MM.1S (cell line): ENCODE data around the gene MPP4.

ENCODE experiments used
- DNase-seq: peaks from one replicate; pipeline ENCODE4 v3.0.0-alpha.2; 2015
- H2AFZ ChIP-seq: fragments of 300-600 bp; sonication (generic); 2 replicates; pipeline ENCODE4 v1.6.0; 2016; ENCODE audit warnings: antibody characterized with exemption, low read length
- H3F3A ChIP-seq: fragments of 300-600 bp; sonication (generic); 2 replicates; pipeline ENCODE4 v1.6.1; 2016; ENCODE audit warnings: mild to moderate bottlenecking, antibody characterized with exemption, low read length, moderate library complexity, mixed read lengths; ENCODE audit not compliant: insufficient read depth
- H3K27ac ChIP-seq: fragments of 300-600 bp; sonication (generic); 2 replicates; pipeline ENCODE4 v1.5.1; 2016; ENCODE audit warnings: mild to moderate bottlenecking, low read length
- H3K27me3 ChIP-seq: fragments of 300-600 bp; sonication (generic); replicated peaks from 2 replicates; pipeline ENCODE4 v1.6.0; 2016; ENCODE audit warnings: low read length; ENCODE audit not compliant: insufficient read depth
- H3K36me3 ChIP-seq: fragments of 300-600 bp; sonication (generic); replicated peaks from 2 replicates; pipeline ENCODE4 v1.6.1; 2016; ENCODE audit warnings: mild to moderate bottlenecking, low read length, mixed read lengths; ENCODE audit not compliant: insufficient read depth
- H3K4me1 ChIP-seq: fragments of 300-600 bp; sonication (generic); 2 replicates; pipeline ENCODE4 v1.6.1; 2016; ENCODE audit warnings: low read length, mixed read lengths
- H3K4me2 ChIP-seq: fragments of 300-600 bp; sonication (generic); 2 replicates; pipeline ENCODE4 v1.6.0; 2016; ENCODE audit warnings: low read depth, low read length
- H3K4me3 ChIP-seq: fragments of 300-600 bp; sonication (generic); 2 replicates; pipeline ENCODE4 v1.5.1; 2016; ENCODE audit warnings: low read length, mixed read lengths
- H3K79me2 ChIP-seq: fragments of 300-600 bp; sonication (generic); 2 replicates; pipeline ENCODE4 v1.6.1; 2016; ENCODE audit warnings: mixed run types, low read length, mixed read lengths
- H3K9ac ChIP-seq: fragments of 300-600 bp; sonication (generic); 2 replicates; pipeline ENCODE4 v1.6.1; 2016; ENCODE audit warnings: low read length, mixed read lengths
- H3K9me2 ChIP-seq: fragments of 300-600 bp; sonication (generic); replicated peaks from 2 replicates; pipeline ENCODE4 v1.6.1; 2016; ENCODE audit warnings: mild to moderate bottlenecking, low read length, mixed read lengths; ENCODE audit not compliant: insufficient read depth
- H3K9me3 ChIP-seq: fragments of 300-600 bp; sonication (generic); replicated peaks from 2 replicates; pipeline ENCODE4 v1.6.1; 2016; ENCODE audit warnings: mild to moderate bottlenecking, low read length, mixed read lengths; ENCODE audit not compliant: insufficient read depth
- H4K20me1 ChIP-seq: fragments of 300-600 bp; sonication (generic); 2 replicates; pipeline ENCODE4 v1.6.1; 2016; ENCODE audit warnings: mild to moderate bottlenecking, low read length, moderate library complexity, mixed read lengths; ENCODE audit not compliant: insufficient read depth
- CTCF ChIP-seq: fragments of 300-600 bp; sonication (generic); IDR thresholded peaks from 2 replicates; pipeline ENCODE4 v1.5.1; 2016; ENCODE audit warnings: antibody characterized with exemption, low read length, mixed read lengths
- EZH2 ChIP-seq: fragments of 300-600 bp; sonication (generic); optimal IDR thresholded peaks from 2 replicates; pipeline ENCODE3; 2017; ENCODE audit warnings: low read depth, mild to moderate bottlenecking, antibody characterized with exemption, low read length, mixed read lengths
- EZH2phosphoT487 ChIP-seq: fragments of 300-600 bp; sonication (generic); IDR thresholded peaks from 2 replicates; pipeline ENCODE4 v1.6.1; 2018; ENCODE audit warnings: antibody characterized with exemption, low read length

The MPP4 gene

GRCh38 chr2:201696151-201696659 lies 2.2 kb downstream of the MPP4 start:
- no peaks in the 10 kb centered on the region for H3K36me3 ChIP-seq
- no peak overlapping the region for H2AFZ ChIP-seq
- no peak overlapping the region for H3K4me2 ChIP-seq
- no peak for DNase-seq
- no peaks in the 10 kb centered on the region for H3F3A ChIP-seq
- no peak overlapping the region for H3K4me3 ChIP-seq
- no peaks in the 10 kb centered on the region for H3K9me3 ChIP-seq
- H3K9me2 ChIP-seq = no peaks in the 10 kb centered on the region
- no peaks in the 10 kb centered on the region for H3K27me3 ChIP-seq
- H3K79me2 ChIP-seq = no peaks in the 10 kb centered on the region
- H4K20me1 ChIP-seq = no peaks in the 10 kb centered on the region
- TF ChIP-seq CTCF = no peak
- TF ChIP-seq EZH2phosphoT487 = no peak
- no peak for TF ChIP-seq EZH2
- H3K27ac ChIP-seq = no peak overlapping the region
- H3K4me1 ChIP-seq = no peaks in the 10 kb centered on the region
- H3K9ac ChIP-seq = no peak overlapping the region

GRCh38 chr2:201685156-201685555 lies 13.3 kb downstream of the MPP4 start:
- no peaks in the 10 kb centered on the region for H3K4me1 ChIP-seq
- no peaks in the 10 kb centered on the region for H3K9me2 ChIP-seq
- H3K9me3 ChIP-seq = no peaks in the 10 kb centered on the region
- H3K4me2 ChIP-seq = no peak overlapping the region
- H3K4me3 ChIP-seq = no peak overlapping the region
- no peaks in the 10 kb centered on the region for H3K36me3 ChIP-seq
- no peaks in the 10 kb centered on the region for H4K20me1 ChIP-seq
- no peak for TF ChIP-seq CTCF
- no peak for TF ChIP-seq EZH2
- TF ChIP-seq EZH2phosphoT487 = no peak
- no peak for DNase-seq
- H3K27me3 ChIP-seq = no peaks in the 10 kb centered on the region
- H2AFZ ChIP-seq = no peak overlapping the region
- H3F3A ChIP-seq = no peaks in the 10 kb centered on the region
- H3K27ac ChIP-seq = no peak overlapping the region
- H3K79me2 ChIP-seq = no peaks in the 10 kb centered on the region
- H3K9ac ChIP-seq = no peak overlapping the region

GRCh38 chr2:201680743-201681142 lies 17.7 kb downstream of the MPP4 start:
- Histone ChIP-seq H3K9ac (no peak overlapping the region), H3K27me3 (no peaks in the 10 kb centered on the region), H3K9me3 (no peaks in the 10 kb centered on the region), H3K9me2 (no peaks in the 10 kb centered on the region), H3K27ac (no peak overlapping the region), H3K4me2 (no peak overlapping the region), H3K79me2 (no peaks in the 10 kb centered on the region), H3K36me3 (no peaks in the 10 kb centered on the region), H2AFZ (no peak overlapping the region), H3F3A (no peaks in the 10 kb centered on the region), H3K4me1 (no peaks in the 10 kb centered on the region), H4K20me1 (no peaks in the 10 kb centered on the region), H3K4me3 (no peak overlapping the region)
- no peak for TF ChIP-seq EZH2phosphoT487
- no peak for TF ChIP-seq EZH2
- TF ChIP-seq CTCF = peak; percentile 37
- no peak for DNase-seq
